Tibial nerve (tissue), 4 donors: ENCODE measurements around the gene LMNTD1. TPM values are rescaled to one million over a fixed set of nuclear protein-coding genes. Genes with fewer than 3 reads are reported as not detected.

Experiments
- DNase-seq, 2 donors: peaks; one replicate each; pipeline ENCODE4 v3.0.0-alpha.2; 2019; ENCODE audit warnings: low spot score in 2 of 2
- H3K27ac ChIP-seq, 4 donors: fragments of 200-600 bp; sonication (generic) in 3 of 4; one replicate each; pipeline ENCODE4 v1.5.1; 2017 to 2019; ENCODE audit warnings: mild to moderate bottlenecking in 1 of 4
- H3K27me3 ChIP-seq, 2 donors: fragments of 200-600 bp; sonication (generic) in 1 of 2; one replicate each; pipeline versions ENCODE4 v1.5.1 to v1.6.0; 2017 to 2019
- H3K36me3 ChIP-seq, 3 donors: fragments of 200-600 bp; sonication (generic); one replicate each; pipeline ENCODE4 v1.5.1; 2018 to 2019
- H3K4me1 ChIP-seq, 4 donors: fragments of 200-600 bp; sonication (generic) in 3 of 4; one replicate each; pipeline ENCODE4 v1.5.1; 2017 to 2019
- H3K4me3 ChIP-seq, 4 donors: fragments of 200-600 bp; sonication (generic) in 3 of 4; one replicate each; pipeline ENCODE4 v1.5.1; 2017 to 2019; ENCODE audit warnings: mild to moderate bottlenecking in 1 of 4, moderate library complexity in 1 of 4
- H3K9me3 ChIP-seq, 4 donors: fragments of 200-600 bp; sonication (generic) in 3 of 4; one replicate each; pipeline ENCODE4 v1.5.1; 2017 to 2019
- EP300 ChIP-seq, 2 donors: sonication (generic); formaldehyde crosslinking; IDR thresholded peaks; one replicate each; pipeline ENCODE4 v1.6.1; 2017; ENCODE audit warnings: antibody characterized with exemption in 2 of 2, mild to moderate bottlenecking in 1 of 2
- POLR2A ChIP-seq, 2 donors: fragments of 450-650 bp; IDR thresholded peaks; one replicate each; pipeline ENCODE4 v1.6.1; 2017; ENCODE audit warnings: antibody characterized with exemption in 2 of 2, mild to moderate bottlenecking in 2 of 2, moderate library complexity in 2 of 2
- WGBS, 2 donors: methylation state at CpG; one replicate each; pipeline ENCODE4 v1.1.5; 2018; 5-methylcytosine and 5-hydroxymethylcytosine counted together
- total RNA-seq, 4 donors: library from RNA; depleted of rRNA; stranded (reverse); fragments of >200 nt; gene quantifications; one replicate each; pipeline ENCODE4 v1.1.0, GENCODE V29; 2016
- TF ChIP-seq, protein P1 (sequence below), 5 experiments: fragments of 200-600 bp in 3 of 5; fragments of 450-650 bp in 2 of 5; sonication (generic) in 3 of 5; IDR thresholded peaks; one replicate each; pipeline ENCODE4 v1.5.1; 2016 to 2019; ENCODE audit warnings: antibody characterized with exemption in 5 of 5, mild to moderate bottlenecking in 3 of 5, moderate library complexity in 2 of 5

LMNTD1 gene
- total RNA-seq, 4 donors from 2014 or later, result not detected

GRCh38 chr12:25436206-25437030 lies 116.7 kb downstream of the LMNTD1 start:
- TF ChIP-seq EP300 (IDR thresholded peaks at IDR 0.05), result peak in 1 of 2 donors; percentile 37
- no peak for TF ChIP-seq POLR2A (IDR thresholded peaks at IDR 0.05)
- TF ChIP-seq, protein P1, sequence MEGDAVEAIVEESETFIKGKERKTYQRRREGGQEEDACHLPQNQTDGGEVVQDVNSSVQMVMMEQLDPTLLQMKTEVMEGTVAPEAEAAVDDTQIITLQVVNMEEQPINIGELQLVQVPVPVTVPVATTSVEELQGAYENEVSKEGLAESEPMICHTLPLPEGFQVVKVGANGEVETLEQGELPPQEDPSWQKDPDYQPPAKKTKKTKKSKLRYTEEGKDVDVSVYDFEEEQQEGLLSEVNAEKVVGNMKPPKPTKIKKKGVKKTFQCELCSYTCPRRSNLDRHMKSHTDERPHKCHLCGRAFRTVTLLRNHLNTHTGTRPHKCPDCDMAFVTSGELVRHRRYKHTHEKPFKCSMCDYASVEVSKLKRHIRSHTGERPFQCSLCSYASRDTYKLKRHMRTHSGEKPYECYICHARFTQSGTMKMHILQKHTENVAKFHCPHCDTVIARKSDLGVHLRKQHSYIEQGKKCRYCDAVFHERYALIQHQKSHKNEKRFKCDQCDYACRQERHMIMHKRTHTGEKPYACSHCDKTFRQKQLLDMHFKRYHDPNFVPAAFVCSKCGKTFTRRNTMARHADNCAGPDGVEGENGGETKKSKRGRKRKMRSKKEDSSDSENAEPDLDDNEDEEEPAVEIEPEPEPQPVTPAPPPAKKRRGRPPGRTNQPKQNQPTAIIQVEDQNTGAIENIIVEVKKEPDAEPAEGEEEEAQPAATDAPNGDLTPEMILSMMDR (IDR thresholded peaks at IDR 0.05), result peak; percentile 75 to 84 (median 78)
- Histone ChIP-seq H3K4me1 (peaks cover 0 to 13% (median 0%) of the 10 kb centered on the region in 4 donors), H3K36me3 (no peaks in the 10 kb centered on the region), H3K27me3 (no peaks in the 10 kb centered on the region), H3K27ac (peak overlapping the region; percentile 23 to 84 (median 64)), H3K9me3 (no peaks in the 10 kb centered on the region), H3K4me3 (peak overlapping the region in 3 of 4 donors; percentile 31 to 53 (median 36))
- DNase-seq, result peak in 1 of 2 donors; percentile 67
- WGBS, 2 donors, result 37 to 38% methylated on average over 9 of the region's 9 CpGs

- TF ChIP-seq POLR2A (IDR thresholded peaks at IDR 0.05) (no peak), EP300 (IDR thresholded peaks at IDR 0.05) (no peak)
- TF ChIP-seq, protein P1 (IDR thresholded peaks at IDR 0.05), result no peak
- peaks cover 0 to 13% (median 0%) of the 10 kb centered on the region in 4 donors for H3K4me1 ChIP-seq
- H3K4me3 ChIP-seq, result no peak overlapping the region
- WGBS, 2 donors, result 77 to 81% methylated on average over 3 of the region's 3 CpGs
- no peaks in the 10 kb centered on the region for H3K36me3 ChIP-seq
- H3K27me3 ChIP-seq, result no peaks in the 10 kb centered on the region
- DNase-seq, result no peak
- no peaks in the 10 kb centered on the region for H3K9me3 ChIP-seq
- peak overlapping the region in 1 of 4 donors; percentile 23 for H3K27ac ChIP-seq
Observed at GRCh38 chr12:25435431-25435830, 117.7 kb downstream of the LMNTD1 start.

DNA sequence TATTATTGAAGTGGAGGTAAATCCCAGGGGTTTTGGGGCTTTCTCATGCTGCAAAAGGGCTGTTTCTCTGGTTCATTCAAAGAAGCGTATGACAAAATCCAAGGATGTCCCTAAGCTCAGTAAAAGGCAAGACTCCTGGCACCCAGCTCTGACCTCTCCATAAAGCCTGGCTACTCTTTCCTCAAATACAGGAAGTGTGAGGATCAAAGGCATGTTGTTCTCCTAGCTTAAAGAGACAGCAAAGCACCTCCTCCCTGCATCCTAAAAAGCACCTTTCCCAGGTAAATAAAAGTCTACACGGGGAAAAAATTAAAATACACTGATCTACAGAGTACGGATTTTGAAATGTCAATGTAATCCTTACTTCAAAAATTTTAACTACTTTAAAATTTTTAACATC lies 118.6 kb downstream of the LMNTD1 start:
- Histone ChIP-seq H3K27ac (no peak overlapping the region), H3K4me1 (peaks cover 0 to 13% (median 0%) of the 10 kb centered on the region in 4 donors), H3K9me3 (no peaks in the 10 kb centered on the region), H3K4me3 (no peak overlapping the region), H3K36me3 (no peaks in the 10 kb centered on the region), H3K27me3 (no peaks in the 10 kb centered on the region)
- 73 to 79% methylated on average over 3 of the region's 3 CpGs for WGBS, 2 donors
- TF ChIP-seq EP300 (IDR thresholded peaks at IDR 0.05), result no peak
- TF ChIP-seq POLR2A (IDR thresholded peaks at IDR 0.05), result no peak
- TF ChIP-seq, protein P1 (IDR thresholded peaks at IDR 0.05), result no peak
- DNase-seq, result no peak

DNA sequence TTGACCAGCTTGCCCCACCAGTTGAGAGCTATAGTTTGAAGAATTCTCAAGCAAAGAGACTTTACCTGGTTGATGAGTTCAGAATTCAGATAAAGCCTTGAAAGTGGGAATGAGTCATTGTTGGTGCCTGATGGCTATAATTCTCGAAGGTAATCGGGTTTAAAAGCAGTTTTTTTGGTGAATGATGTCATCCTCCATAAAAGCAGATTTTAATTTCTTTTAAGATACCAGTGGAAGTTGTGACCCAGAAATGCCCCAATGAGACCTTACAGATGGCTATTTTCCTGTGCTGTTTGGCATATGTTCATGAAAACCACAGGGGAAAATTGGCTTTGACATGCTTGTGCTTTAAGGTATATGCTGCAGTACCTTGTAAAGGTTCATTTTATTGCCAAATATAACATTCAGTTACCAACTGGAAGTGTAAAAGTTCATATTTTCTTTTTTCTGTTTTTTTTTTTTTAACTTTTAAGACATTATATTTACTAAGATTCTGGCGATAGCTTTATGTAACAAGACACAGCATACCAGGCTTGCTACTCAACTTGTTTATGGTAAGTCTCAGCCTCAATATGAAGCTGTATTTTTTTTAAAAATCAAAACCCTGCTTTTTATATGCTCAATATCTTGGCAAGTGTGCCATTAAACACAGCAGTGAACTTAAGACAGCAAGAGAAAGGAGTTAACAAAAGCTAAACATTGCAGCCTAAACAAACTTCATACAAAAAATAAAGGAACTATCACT lies 119.3 kb downstream of the LMNTD1 start:
- Histone ChIP-seq H3K36me3 (no peaks in the 10 kb centered on the region), H3K4me3 (no peak overlapping the region), H3K27me3 (no peaks in the 10 kb centered on the region), H3K27ac (no peak overlapping the region), H3K4me1 (peaks cover 0 to 13% (median 0%) of the 10 kb centered on the region in 4 donors), H3K9me3 (no peaks in the 10 kb centered on the region)
- TF ChIP-seq, protein P1 (IDR thresholded peaks at IDR 0.05), result no peak
- no peak for TF ChIP-seq POLR2A (IDR thresholded peaks at IDR 0.05)
- no peak for TF ChIP-seq EP300 (IDR thresholded peaks at IDR 0.05)
- DNase-seq, result no peak
- WGBS, 2 donors, result 45 to 59% methylated on average over 3 of the region's 3 CpGs

GRCh38 chr12:25433024-25433423 lies 120.1 kb downstream of the LMNTD1 start:
- Histone ChIP-seq H3K4me3 (no peak overlapping the region), H3K27me3 (no peaks in the 10 kb centered on the region), H3K4me1 (peaks cover 0 to 13% (median 0%) of the 10 kb centered on the region in 4 donors), H3K9me3 (no peaks in the 10 kb centered on the region), H3K27ac (no peak overlapping the region), H3K36me3 (no peaks in the 10 kb centered on the region)
- TF ChIP-seq EP300 (IDR thresholded peaks at IDR 0.05) (no peak), POLR2A (IDR thresholded peaks at IDR 0.05) (no peak)
- TF ChIP-seq, protein P1 (IDR thresholded peaks at IDR 0.05), result no peak
- no peak for DNase-seq
